ENCODE data around the gene PPIL1. TPM values are rescaled to one million over a fixed set of nuclear protein-coding genes. Genes with fewer than 3 reads are reported as not detected.
A peak's percentile ranks its signal among the peaks of the same experiment; 100 is the strongest.

Gene PPIL1
- total and polyA plus RNA-seq, 2 of the 13 experiments (the other 11 are each of a cell fraction or from before 2014, with no cell fraction given) = 74.2 to 144 TPM

- TF ChIP-seq CAMTA2 (CRISPR knock-in tag; IDR thresholded peaks at IDR 0.05; ENCODE audit: borderline replicate concordance) = no peak
Observed at GRCh38 chr6:36884610-36885009, 10.0 kb upstream of the PPIL1 start (continued).

GRCh38 chr6:36875250-36875633 lies 639 bp upstream of the PPIL1 start:
- ChIA-PET POLR2A (interaction anchor here (0.7 to 2.9 kb wide), 19 partner anchors 8 to 744 kb away, joined by 3 to 61 read pairs (median 4); partner anchors contain the start of genes C6orf89, CDKN1A and MTCH1), CTCF (ENCODE audit: low intra/inter-chr PET ratio, low total read pairs) (interaction anchor here (0.6 to 1.8 kb wide), 2 partner anchors 10 to 12 kb away, joined by 3 to 5 read pairs; partner anchors contain the start of gene C6orf89)
- peaks cover 53% of the 10 kb centered on the region for H3K4me1 ChIP-seq (ENCODE audit: insufficient read depth, low read length)
- H3K9me3 ChIP-seq (ENCODE audit: low read length) = no peaks in the 10 kb centered on the region
- DNase-seq (ENCODE audit: low spot score) (no peak), ATAC-seq (no peak), FAIRE-seq (no peak)
- H3K36me3 ChIP-seq (replicated peaks in 1 of 2; ENCODE audit: control insufficient read depth in 1 of 2, insufficient read depth in 2 of 2, low read length in 2 of 2) = peaks cover 0 to 18% of the 10 kb centered on the region in 2 experiments; a peak in 3 of 5 replicates
- H3K79me2 ChIP-seq (ENCODE audit: insufficient read depth, low read length) = peaks cover 22% of the 10 kb centered on the region
- 56% methylated on average over 6 of the region's 6 CpGs for WGBS (ENCODE audit: low lambda C conversion rate)
- 0 out of 2 replicates have a peak, but pooled peaks have one; percentile 5 for TF ChIP-seq HHEX (CRISPR knock-in tag; IDR thresholded peaks at IDR 0.05)
- TF ChIP-seq ZNF343 (CRISPR knock-in tag; IDR thresholded peaks at IDR 0.05) = no peak
- intact Hi-C loops (cut with micrococcal nuclease; ENCODE audit: unreplicated experiment) (no loop called here), in situ Hi-C loops (cut with HindIII; ENCODE audit: extremely low pct_ligation_motif_present, low pct_unique_long_range_greater_than_20kb) (no loop called here)
- peak overlapping the region; percentile 79 to 94 (median 83) for H3K4me3 ChIP-seq (replicated peaks in 1 of 3; ENCODE audit: insufficient read depth in 1 of 3, low read depth in 2 of 3, low read length in 3 of 3)
- peak overlapping the region; percentile 98 for H2AFZ ChIP-seq (ENCODE audit: low read length)
- H3K4me2 ChIP-seq (ENCODE audit: low read depth, low read length) = peak overlapping the region; percentile 92
- TSS peak; percentile 86 for BruUV-seq (replicated peaks)
- H3K27me3 ChIP-seq (ENCODE audit: control insufficient read depth in 1 of 2, insufficient read depth in 2 of 2, low read length in 2 of 2) = peaks cover 0 to 16% of the 10 kb centered on the region in 2 experiments; a peak in 2 of 5 replicates
- H4K20me1 ChIP-seq (ENCODE audit: insufficient read depth, low read length) = no peaks in the 10 kb centered on the region
- peak overlapping the region; percentile 90 for H3K9ac ChIP-seq (ENCODE audit: insufficient read depth, low read depth, low read length)
- peak overlapping the region; percentile 83 for H3K27ac ChIP-seq (ENCODE audit: extremely low read length, insufficient read depth, low read length)

GRCh38 chr6:36873612-36874442 lies 776 bp downstream of the PPIL1 start:
- peak overlapping the region; percentile 90 for H3K9ac ChIP-seq (ENCODE audit: insufficient read depth, low read depth, low read length)
- DNase-seq (ENCODE audit: low spot score) (peak; percentile 50), FAIRE-seq (peak; percentile 60), ATAC-seq (peak; percentile 75)
- POLR2A ChIA-PET = interaction anchor here (1.1 to 2.9 kb wide), 12 partner anchors 8 to 384 kb away, joined by 3 to 61 read pairs (median 5); partner anchors contain the start of genes C6orf89, CDKN1A, MTCH1 and TBC1D22B
- H3K36me3 ChIP-seq (replicated peaks in 1 of 2; ENCODE audit: control insufficient read depth in 1 of 2, insufficient read depth in 2 of 2, low read length in 2 of 2) = peaks cover 1 to 27% of the 10 kb centered on the region in 2 experiments; a peak in 4 of 5 replicates
- H3K27ac ChIP-seq (ENCODE audit: extremely low read length, insufficient read depth, low read length) = peak overlapping the region; percentile 83
- H3K4me3 ChIP-seq (replicated peaks in 1 of 3; ENCODE audit: insufficient read depth in 1 of 3, low read depth in 2 of 3, low read length in 3 of 3) = peak overlapping the region; percentile 79 to 94 (median 83)
- H3K4me2 ChIP-seq (ENCODE audit: low read depth, low read length) = peak overlapping the region; percentile 92
- CTCF ChIA-PET (ENCODE audit: low intra/inter-chr PET ratio, low total read pairs) = interaction anchor here (1.7 to 1.8 kb wide), 3 partner anchors 12 to 108 kb away, joined by 3 to 8 read pairs (median 5); partner anchors contain the start of gene C6orf89
- peaks cover 25% of the 10 kb centered on the region for H3K79me2 ChIP-seq (ENCODE audit: insufficient read depth, low read length)
- TSS peak; percentile 68 for BruUV-seq (replicated peaks)
- peaks cover 0 to 9% of the 10 kb centered on the region in 2 experiments; a peak in 2 of 5 replicates for H3K27me3 ChIP-seq (ENCODE audit: control insufficient read depth in 1 of 2, insufficient read depth in 2 of 2, low read length in 2 of 2)
- in situ Hi-C loops (cut with HindIII; ENCODE audit: extremely low pct_ligation_motif_present, low pct_unique_long_range_greater_than_20kb) (no loop called here), intact Hi-C loops (cut with micrococcal nuclease; ENCODE audit: unreplicated experiment) (loop anchor here (2.0 kb wide), 1 partner anchor 39 kb away; no protein-coding TSS in a partner anchor)
- peak overlapping the region; percentile 42 for H2AFZ ChIP-seq (ENCODE audit: low read length)
- H3K9me3 ChIP-seq (ENCODE audit: low read length) = no peaks in the 10 kb centered on the region
- H3K4me1 ChIP-seq (ENCODE audit: insufficient read depth, low read length) = peaks cover 41% of the 10 kb centered on the region
- H4K20me1 ChIP-seq (ENCODE audit: insufficient read depth, low read length) = no peaks in the 10 kb centered on the region
- WGBS (ENCODE audit: low lambda C conversion rate) = 3% methylated on average over 11 of the region's 11 CpGs
- TF ChIP-seq RORA (CRISPR knock-in tag; IDR thresholded peaks at IDR 0.05) (0 out of 2 replicates have a peak, but pooled peaks have one; percentile 42), KAT7 (CRISPR knock-in tag; IDR thresholded peaks at IDR 0.05; ENCODE audit: borderline replicate concordance) (0 out of 2 replicates have a peak, but pooled peaks have one; percentile 15), ZNF607 (CRISPR knock-in tag; IDR thresholded peaks at IDR 0.05; ENCODE audit: borderline replicate concordance) (peak; percentile 35; the same call in 1 of the 2 replicates), RAD21 (CRISPR knock-in tag; IDR thresholded peaks at IDR 0.05) (peak; percentile 32; the same call in 1 of the 2 replicates), ZNF660 (CRISPR knock-in tag; IDR thresholded peaks at IDR 0.05; ENCODE audit: borderline replicate concordance, low read depth) (no peak), CTCF (CRISPR knock-in tag; IDR thresholded peaks at IDR 0.05) (peak; percentile 49), SALL2 (CRISPR knock-in tag; IDR thresholded peaks at IDR 0.05) (peak; percentile 8; the same call in 1 of the 2 replicates), DRAP1 (CRISPR knock-in tag; IDR thresholded peaks at IDR 0.05) (0 out of 2 replicates have a peak, but pooled peaks have one; percentile 4), SIN3B (IDR thresholded peaks at IDR 0.05; ENCODE audit: low read length) (no peak)

Data from HepG2 (cell line).